ENCODE measurements around the gene PARP12.

- TF ChIP-seq POLR2AphosphoS5 (IDR thresholded peaks at IDR 0.05; ENCODE audit: low read depth, low read length) = no peak
- no peak for TF ChIP-seq SIN3A (IDR thresholded peaks at IDR 0.05; ENCODE audit: borderline replicate concordance, insufficient read depth, low read length)
- no peak for TF ChIP-seq TAF1 (IDR thresholded peaks at IDR 0.05; ENCODE audit: borderline replicate concordance, insufficient read depth, low read length)
Observed at GRCh38 chr7:140017543-140017942, 45.2 kb downstream of the PARP12 start.

All from PFSK-1 (cell line).